Fibroblast of the aortic adventitia (primary cell): ENCODE measurements around the gene C3orf49. TPM values are rescaled to one million over a fixed set of nuclear protein-coding genes. Genes with fewer than 3 reads are reported as not detected.

ENCODE experiments used
- DNase-seq: peaks from one replicate; pipeline ENCODE4 v3.0.0-alpha.2; 2010; ENCODE audit warnings: low read depth
- H3K4me3 ChIP-seq: 2 replicates; pipeline ENCODE4 v1.5.1; 2011; ENCODE audit warnings: low read depth, mild to moderate bottlenecking, control low read depth, low read length, moderate library complexity
- total RNA-seq: library from RNA; depleted of rRNA; stranded (reverse); fragments of >200 nt; gene quantifications from 2 replicates; pipeline ENCODE4 v1.2.3, GENCODE V29; 2012; ENCODE audit warnings: low replicate concordance
- TF ChIP-seq, protein P1 (sequence below): IDR thresholded peaks from 2 replicates; pipeline ENCODE4 v1.5.1; 2011; ENCODE audit warnings: mild to moderate bottlenecking, low read length, control low read depth, inconsistent platforms; ENCODE audit not compliant: insufficient read depth

Gene C3orf49
- total RNA-seq, 1 donor: not detected

DNA sequence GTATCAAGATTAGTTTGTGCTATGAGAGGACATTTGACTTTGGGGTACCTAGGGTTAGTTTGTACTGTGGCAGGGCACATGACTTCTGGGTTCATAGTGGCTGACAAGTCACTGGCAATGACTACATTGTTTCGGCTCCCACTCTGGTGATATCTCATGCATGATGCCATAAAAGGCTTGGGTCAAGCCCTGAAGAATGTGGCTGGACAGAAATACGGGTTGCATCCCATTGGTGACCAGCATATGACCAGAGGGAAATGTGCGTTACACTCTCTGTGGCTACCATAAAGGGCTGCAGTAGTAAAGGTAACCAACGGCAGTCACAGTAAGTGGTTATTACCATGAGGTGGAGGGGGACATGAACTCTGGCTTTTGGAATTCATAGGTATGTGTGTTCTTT, 26.1 kb downstream of the C3orf49 start:
- H3K4me3 ChIP-seq: no peak overlapping the region
- DNase-seq: no peak
- TF ChIP-seq, protein P1, sequence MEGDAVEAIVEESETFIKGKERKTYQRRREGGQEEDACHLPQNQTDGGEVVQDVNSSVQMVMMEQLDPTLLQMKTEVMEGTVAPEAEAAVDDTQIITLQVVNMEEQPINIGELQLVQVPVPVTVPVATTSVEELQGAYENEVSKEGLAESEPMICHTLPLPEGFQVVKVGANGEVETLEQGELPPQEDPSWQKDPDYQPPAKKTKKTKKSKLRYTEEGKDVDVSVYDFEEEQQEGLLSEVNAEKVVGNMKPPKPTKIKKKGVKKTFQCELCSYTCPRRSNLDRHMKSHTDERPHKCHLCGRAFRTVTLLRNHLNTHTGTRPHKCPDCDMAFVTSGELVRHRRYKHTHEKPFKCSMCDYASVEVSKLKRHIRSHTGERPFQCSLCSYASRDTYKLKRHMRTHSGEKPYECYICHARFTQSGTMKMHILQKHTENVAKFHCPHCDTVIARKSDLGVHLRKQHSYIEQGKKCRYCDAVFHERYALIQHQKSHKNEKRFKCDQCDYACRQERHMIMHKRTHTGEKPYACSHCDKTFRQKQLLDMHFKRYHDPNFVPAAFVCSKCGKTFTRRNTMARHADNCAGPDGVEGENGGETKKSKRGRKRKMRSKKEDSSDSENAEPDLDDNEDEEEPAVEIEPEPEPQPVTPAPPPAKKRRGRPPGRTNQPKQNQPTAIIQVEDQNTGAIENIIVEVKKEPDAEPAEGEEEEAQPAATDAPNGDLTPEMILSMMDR: no peak

DNA sequence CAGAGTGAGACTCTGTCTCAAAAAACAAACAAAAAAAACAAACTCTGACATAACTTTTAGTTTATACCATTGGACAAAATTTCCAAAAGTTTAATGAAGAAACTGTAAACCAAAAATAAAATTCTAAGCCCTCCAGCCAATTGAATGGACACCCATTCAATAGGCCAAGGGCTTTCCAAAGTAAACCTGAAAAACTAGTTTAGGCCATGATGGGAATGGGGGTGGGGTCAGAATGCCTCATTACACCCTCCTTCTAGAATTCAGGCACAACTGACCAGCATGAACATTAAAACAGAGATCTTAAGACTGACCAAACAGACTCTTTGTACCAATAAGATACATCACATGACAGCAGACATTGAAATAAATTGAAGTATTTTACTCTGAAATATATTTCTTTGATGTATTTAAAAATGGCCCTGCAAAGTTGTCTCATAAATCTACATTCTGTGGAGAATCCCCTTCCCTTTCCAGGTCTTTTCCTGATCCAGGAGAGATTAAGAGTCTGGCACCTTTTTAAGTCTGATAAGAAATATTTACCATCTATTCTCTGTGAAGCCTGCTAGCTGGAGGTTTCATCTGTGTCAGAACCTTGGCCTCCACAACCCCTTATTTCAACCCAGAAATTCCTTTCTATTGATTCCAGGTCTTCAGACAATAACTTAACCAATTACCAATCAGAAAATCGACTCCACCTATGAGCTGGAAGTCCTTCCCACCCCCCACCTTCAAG, 28.8 kb downstream of the C3orf49 start:
- no peak for DNase-seq
- TF ChIP-seq, protein P1: no peak
- H3K4me3 ChIP-seq: no peak overlapping the region

DNA sequence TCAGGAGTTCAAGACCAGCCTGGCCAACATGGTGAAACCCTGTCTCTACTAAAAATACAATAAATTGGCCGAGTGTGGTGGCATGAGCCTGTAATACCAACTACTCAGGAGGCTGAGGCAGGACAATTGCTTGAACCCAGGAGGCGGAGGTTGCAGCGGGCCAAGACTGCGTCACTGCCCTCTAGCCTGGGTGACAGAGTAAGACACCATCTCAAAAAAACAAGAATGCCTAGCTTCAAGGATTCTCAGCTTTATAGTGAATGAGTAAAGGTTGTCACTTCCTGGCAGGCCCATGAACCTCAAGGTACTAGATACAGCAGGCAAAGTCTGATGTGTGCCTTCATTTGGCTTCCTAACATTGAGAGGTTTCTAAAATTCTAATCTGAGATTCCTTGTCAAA, 30.1 kb downstream of the C3orf49 start:
- DNase-seq: no peak
- H3K4me3 ChIP-seq: no peak overlapping the region
- TF ChIP-seq, protein P1: no peak

DNA sequence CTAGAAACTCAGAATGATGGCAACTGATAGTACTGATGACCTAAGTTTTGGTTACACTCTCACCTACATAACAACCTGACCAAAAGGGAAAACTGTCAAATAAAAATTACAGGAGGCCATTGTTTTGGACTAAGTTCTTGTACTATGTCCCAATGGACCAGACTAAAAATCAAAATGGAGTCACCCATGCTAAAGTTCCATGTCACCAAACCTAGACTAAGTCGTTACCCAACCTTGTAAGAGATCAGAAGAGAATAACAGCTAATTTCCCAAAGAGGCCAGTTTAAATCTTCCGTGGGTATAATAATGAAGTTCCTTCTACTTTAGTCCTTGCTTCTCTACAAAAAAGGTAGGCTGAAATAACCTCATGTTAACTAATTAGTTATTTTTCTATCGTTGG, 32.2 kb downstream of the C3orf49 start:
- TF ChIP-seq, protein P1: no peak
- H3K4me3 ChIP-seq: no peak overlapping the region
- no peak for DNase-seq

DNA sequence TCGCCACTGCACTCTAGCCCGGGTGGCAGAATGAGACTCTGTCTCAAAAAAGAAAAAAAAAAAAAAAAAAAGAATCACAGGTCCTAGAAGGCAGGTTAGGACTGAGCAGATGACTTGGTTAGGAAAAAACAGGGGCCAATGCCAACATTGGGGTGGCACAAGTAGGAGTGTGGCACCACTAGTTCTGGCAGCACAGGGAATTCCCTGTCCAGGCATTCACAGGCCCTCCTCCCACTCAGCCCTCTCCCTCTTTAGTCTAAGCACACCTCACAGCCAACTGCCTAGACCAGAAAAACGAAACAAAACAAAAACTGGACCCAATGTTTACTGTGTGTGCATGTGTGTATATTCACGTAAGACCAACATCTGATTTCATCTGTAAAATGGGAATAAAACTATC, 34.0 kb downstream of the C3orf49 start:
- H3K4me3 ChIP-seq: no peak overlapping the region
- DNase-seq: no peak
- TF ChIP-seq, protein P1: no peak

DNA sequence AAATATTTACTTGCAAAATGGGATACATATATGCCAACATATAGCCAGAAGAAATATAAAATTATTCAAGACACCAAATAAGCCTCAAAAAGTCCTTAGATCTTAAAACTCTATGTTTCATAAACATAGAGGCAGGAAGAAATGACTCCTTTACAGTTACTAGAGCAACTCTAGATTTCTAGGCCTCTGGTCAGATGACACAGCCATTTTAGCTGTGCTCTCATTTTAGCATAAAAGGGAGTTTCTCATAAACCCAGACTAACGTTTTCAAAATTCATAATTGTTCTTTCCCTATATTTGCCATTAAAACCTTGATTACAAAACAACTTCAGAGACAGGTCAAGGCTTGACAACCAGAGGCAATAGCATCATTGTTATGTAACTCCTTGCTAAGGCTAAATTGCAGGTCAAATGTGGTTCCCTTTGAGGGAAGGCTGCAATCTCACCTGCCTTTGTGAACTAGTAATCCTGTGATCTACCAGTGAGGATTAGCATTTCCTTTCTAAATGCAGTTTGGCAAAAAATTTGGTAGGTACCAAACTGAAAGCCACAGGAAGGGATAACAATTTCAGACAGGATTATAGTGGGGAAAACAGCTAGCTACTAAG, 36.3 kb downstream of the C3orf49 start:
- H3K4me3 ChIP-seq: no peak overlapping the region
- TF ChIP-seq, protein P1: no peak
- no peak for DNase-seq
